HCT116 (cell line): ENCODE measurements around the gene AARS2. TPM values are rescaled to one million over a fixed set of nuclear protein-coding genes. Genes with fewer than 3 reads are reported as not detected.

Experiments
- ATAC-seq: fragments of 200-7000 bp; cut with Tn5 transposase; 2 replicates; pipeline ENCODE4 v1.9.1; 2020; ENCODE audit warnings: mild to moderate bottlenecking, moderate library complexity
- BruUV-seq: library from RNA; stranded (reverse); fragments of 400-500 nt; replicated peaks from 2 replicates; lab custom pipeline; 2021; lab: Mats Ljungman, UMichigan
- CTCF ChIA-PET: fragments of 300-600 bp; sonication (Branson Sonifier 250); formaldehyde crosslinking; loops from one replicate; lab custom pipeline; 2021; ENCODE audit warnings: antibody characterized with exemption; lab: Charles Lee
- POLR2A ChIA-PET: fragments of 300-600, 350-600 bp; sonication (Branson Sonifier 250); formaldehyde crosslinking; loops from one replicate; lab custom pipeline; 2021; ENCODE audit warnings: antibody characterized with exemption; lab: Charles Lee
- RAD21 ChIA-PET, 2 experiments: fragments of 300-600 bp; sonication (Branson Sonifier 250); formaldehyde crosslinking; loops; one replicate each; lab custom pipeline; 2023; ENCODE audit warnings: low total read pairs in 2 of 2; ENCODE audit not compliant: uncharacterized antibody in 2 of 2, unreplicated experiment in 2 of 2, low non-redundant PET in 1 of 2; lab: Charles Lee
- DNase-seq: peaks from one replicate; pipeline ENCODE4 v3.0.0-alpha.2; 2010; ENCODE audit warnings: low read depth, low spot score
- H2AFZ ChIP-seq: fragments of 200-600 bp; shearing (Covaris generic), sonication (generic); 2 replicates; pipeline ENCODE4 v1.6.1; 2017; ENCODE audit warnings: low read depth, mixed run types, mixed read lengths, antibody characterized with exemption, low read length; ENCODE audit not compliant: poor library complexity, severe bottlenecking
- H3K27ac ChIP-seq: 2 replicates; pipeline ENCODE4 v1.5.1; 2012; ENCODE audit warnings: low read depth, low read length
- H3K27me3 ChIP-seq: fragments of 200-600 bp; sonication (generic); 2 replicates; pipeline ENCODE4 v1.6.1; 2016; ENCODE audit warnings: mixed run types, low read length, mixed read lengths; ENCODE audit not compliant: insufficient read depth
- H3K36me3 ChIP-seq, 2 experiments: fragments of 200-500 bp in 1 of 2; fragments of 200-600 bp in 1 of 2; sonication (Bioruptor generic) in 1 of 2; sonication (generic) in 1 of 2; 2 replicates each; pipeline versions ENCODE4 v1.5.1 to v1.6.1; 2014 to 2016; ENCODE audit warnings: low read length in 2 of 2, inconsistent platforms in 1 of 2, mixed read lengths in 1 of 2, mixed run types in 1 of 2; ENCODE audit not compliant: insufficient read depth in 2 of 2, control insufficient read depth in 1 of 2
- H3K4me1 ChIP-seq, 2 experiments: fragments of 200-600 bp in 1 of 2; sonication (generic) in 1 of 2; 2 replicates each; pipeline versions ENCODE4 v1.5.1 to v1.6.1; 2012 to 2017; ENCODE audit warnings: low read length in 2 of 2, inconsistent platforms in 1 of 2, mild to moderate bottlenecking in 1 of 2, mixed read lengths in 1 of 2, mixed run types in 1 of 2, moderate library complexity in 1 of 2; ENCODE audit not compliant: insufficient read depth in 2 of 2, control insufficient read depth in 1 of 2
- H3K4me2 ChIP-seq: fragments of 200-600 bp; sonication (generic); 2 replicates; pipeline ENCODE4 v1.6.1; 2017; ENCODE audit warnings: mixed run types, low read length, mixed read lengths
- H3K4me3 ChIP-seq, 2 experiments: fragments of 200-600 bp in 1 of 2; sonication (generic) in 1 of 2; replicated peaks in 1 of 2; 2 replicates each; pipeline ENCODE4 v1.5.1; 2011 to 2016; ENCODE audit warnings: low read length in 2 of 2, control low read depth in 1 of 2, low read depth in 1 of 2, mild to moderate bottlenecking in 1 of 2, mixed read lengths in 1 of 2, mixed run types in 1 of 2
- H3K79me2 ChIP-seq: fragments of 200-600 bp; sonication (generic); 2 replicates; pipeline ENCODE4 v1.6.1; 2017; ENCODE audit warnings: mild to moderate bottlenecking, mixed run types, low read length, moderate library complexity, mixed read lengths; ENCODE audit not compliant: insufficient read depth
- H3K9ac ChIP-seq: fragments of 200-600 bp; sonication (generic); 2 replicates; pipeline ENCODE4 v1.6.1; 2016; ENCODE audit warnings: low read length, mixed read lengths
- H3K9me2 ChIP-seq: fragments of 200-600 bp; sonication (generic), shearing (Covaris generic); 2 replicates; pipeline ENCODE4 v1.6.1; 2017; ENCODE audit warnings: mixed run types, mild to moderate bottlenecking, moderate library complexity; ENCODE audit not compliant: insufficient read depth
- H3K9me3 ChIP-seq, 2 experiments: fragments of 200-500 bp in 1 of 2; fragments of 200-600 bp in 1 of 2; sonication (Bioruptor generic) in 1 of 2; sonication (generic) in 1 of 2; 2 replicates each; pipeline ENCODE4 v1.6.1; 2014 to 2017; ENCODE audit warnings: low read length in 2 of 2, mixed read lengths in 2 of 2, inconsistent platforms in 1 of 2, low read depth in 1 of 2, mild to moderate bottlenecking in 1 of 2, mixed run types in 1 of 2, moderate library complexity in 1 of 2; ENCODE audit not compliant: control insufficient read depth in 1 of 2, insufficient read depth in 1 of 2
- H4K20me1 ChIP-seq: fragments of 200-600 bp; sonication (generic), shearing (Covaris generic); 2 replicates; pipeline ENCODE4 v1.6.1; 2017; ENCODE audit warnings: mixed run types, mild to moderate bottlenecking, moderate library complexity; ENCODE audit not compliant: insufficient read depth
- CBX3 ChIP-seq: IDR thresholded peaks from 2 replicates; pipeline ENCODE4 v1.6.1; 2012; ENCODE audit warnings: low read depth
- CEBPB ChIP-seq: IDR thresholded peaks from 2 replicates; pipeline ENCODE4 v1.6.1; 2012; ENCODE audit warnings: low read depth
- EGR1 ChIP-seq: IDR thresholded peaks from 2 replicates; pipeline ENCODE4 v1.6.1; 2012; ENCODE audit warnings: low read depth
- FOSL1 ChIP-seq: IDR thresholded peaks from 2 replicates; pipeline ENCODE4 v1.6.1; 2012; ENCODE audit warnings: low read depth
- JUND ChIP-seq: IDR thresholded peaks from 2 replicates; pipeline ENCODE4 v1.6.1; 2012
- POLR2A ChIP-seq: IDR thresholded peaks from 2 replicates; pipeline ENCODE4 v1.7.0; 2011; ENCODE audit warnings: borderline replicate concordance; ENCODE audit not compliant: insufficient read depth, insufficient read length; ENCODE audit errors: extremely low read depth
- POLR2AphosphoS5 ChIP-seq: IDR thresholded peaks from 2 replicates; pipeline ENCODE4 v1.6.1; 2011; ENCODE audit warnings: mild to moderate bottlenecking, low read depth, low read length, moderate library complexity
- REST ChIP-seq: IDR thresholded peaks from 2 replicates; pipeline ENCODE4 v1.6.1; 2012; ENCODE audit warnings: low read depth
- SIN3A ChIP-seq: IDR thresholded peaks from 2 replicates; pipeline ENCODE4 v1.6.1; 2012; ENCODE audit warnings: low read depth
- SP1 ChIP-seq: IDR thresholded peaks from 2 replicates; pipeline ENCODE4 v1.6.1; 2012; ENCODE audit warnings: low read depth
- YY1 ChIP-seq: IDR thresholded peaks from 2 replicates; pipeline ENCODE4 v1.6.1; 2011; ENCODE audit warnings: low read length, low read depth, moderate library complexity, mild to moderate bottlenecking; ENCODE audit not compliant: insufficient replicate concordance; ENCODE audit errors: extremely low read depth
- ZNF274 ChIP-seq: fragments of 200-500 bp; sonication (Bioruptor generic); IDR thresholded peaks from 2 replicates; pipeline ENCODE4 v1.6.1; 2014; ENCODE audit warnings: mild to moderate bottlenecking, low read depth, low read length, inconsistent platforms
- intact Hi-C: fragments of 100-400 bp; cut with micrococcal nuclease; formaldehyde crosslinking; loops from 2 replicates; pipeline ENCODE4 v1.10.0; 2022
- total RNA-seq: library from RNA; stranded (reverse); gene quantifications from one replicate; pipeline ENCODE4 v1.2.1, GENCODE V29; 2021; ENCODE audit not compliant: unreplicated experiment

AARS2 gene
- total RNA-seq, 1 experiment from 2014 or later: 14.9 TPM

GRCh38 chr6:44355640-44356039, 42.5 kb upstream of the AARS2 start (continued):
- TF ChIP-seq REST (no peak), YY1 (no peak), FOSL1 (no peak), CEBPB (no peak)

- H3K9ac ChIP-seq: no peak overlapping the region
- H3K79me2 ChIP-seq: no peaks in the 10 kb centered on the region
- H3K9me2 ChIP-seq: no peaks in the 10 kb centered on the region
- H3K4me3 ChIP-seq: no peak overlapping the region
- ATAC-seq (no peak), DNase-seq (no peak)
- no peak overlapping the region for H2AFZ ChIP-seq
- no peak overlapping the region for H3K27ac ChIP-seq
- H3K4me2 ChIP-seq: no peak overlapping the region
- TF ChIP-seq SIN3A (no peak), SP1 (no peak), EGR1 (no peak), YY1 (no peak), CBX3 (no peak), ZNF274 (no peak), POLR2A (no peak), POLR2AphosphoS5 (no peak), JUND (no peak), CEBPB (no peak)
- no peaks in the 10 kb centered on the region for H4K20me1 ChIP-seq
- POLR2A ChIA-PET: no interaction called here
- no peaks in the 10 kb centered on the region for H3K36me3 ChIP-seq
- RAD21 ChIA-PET: no interaction called here
- H3K4me1 ChIP-seq: no peaks in the 10 kb centered on the region
- H3K9me3 ChIP-seq: no peaks in the 10 kb centered on the region
- intact Hi-C loops: no loop called here
- BruUV-seq: no TSS peak
- CTCF ChIA-PET: no interaction called here
- H3K27me3 ChIP-seq: no peaks in the 10 kb centered on the region
These were observed 40.2 kb upstream of the AARS2 start for GRCh38 chr6:44353336-44353735.
